K562 (cell line): ENCODE data around the gene MCC. TPM values are rescaled to one million over a fixed set of nuclear protein-coding genes. Genes with fewer than 3 reads are reported as not detected.

ENCODE experiments used
- ATAC-seq: fragments of 200-7000 bp; cut with Tn5 transposase; 3 replicates; pipeline ENCODE4 v1.9.1; 2020; ENCODE audit warnings: moderate library complexity
- BruUV-seq: library from RNA; stranded (reverse); fragments of 400-500 nt; replicated peaks from 2 replicates; lab custom pipeline; 2021; lab: Mats Ljungman, UMichigan
- CTCF ChIA-PET: fragments of 300-600 bp; formaldehyde crosslinking; extraction: SDS; loops from one replicate; lab custom pipeline; 2021; ENCODE audit warnings: low intra/inter-chr PET ratio; lab: Yijun Ruan, JAX
- POLR2A ChIA-PET: fragments of 300-600, 350-650 bp; sonication (Branson Sonifier 250); formaldehyde crosslinking; extraction: SDS; loops from one replicate; lab custom pipeline; 2021; ENCODE audit warnings: antibody characterized with exemption, inconsistent platforms; lab: Yijun Ruan, JAX
- DNase-seq, 4 experiments: peaks; one replicate each; pipeline versions ENCODE4 v3.0.0 to v3.0.0-alpha.2; 2011 to 2018; ENCODE audit warnings: low spot score in 3 of 4, mixed read lengths in 3 of 4; ENCODE audit errors: extremely low read depth in 1 of 4
- FAIRE-seq: peaks from 2 replicates; lab custom pipeline; 2011; peaks lifted over from hg19 to GRCh38; lab: Jason Lieb, UNC
- H2AFZ ChIP-seq: 2 replicates; pipeline ENCODE4 v1.6.0; 2011; ENCODE audit warnings: low read depth, low read length, control low read depth, inconsistent platforms
- H3K27ac ChIP-seq: fragments of 200-600 bp; 3 replicates; pipeline ENCODE4 v1.8.0; 2011; ENCODE audit warnings: low read depth, mild to moderate bottlenecking, control low read depth, inconsistent platforms, low read length, moderate library complexity, mixed read lengths; ENCODE audit errors: extremely low read depth
- H3K27me3 ChIP-seq, 2 experiments: fragments of 300-600 bp in 1 of 2; 2 replicates in 1 of 2; 3 replicates in 1 of 2; pipeline versions ENCODE4 v1.6.0 to v1.8.0; 2011; ENCODE audit warnings: inconsistent platforms in 2 of 2, low read length in 2 of 2, mild to moderate bottlenecking in 1 of 2, mixed read lengths in 1 of 2, moderate library complexity in 1 of 2; ENCODE audit not compliant: control insufficient read depth in 2 of 2, insufficient read depth in 2 of 2
- H3K36me3 ChIP-seq: fragments of 300-600 bp; 3 replicates; pipeline ENCODE4 v1.8.0; 2011; ENCODE audit warnings: mild to moderate bottlenecking, low read length, inconsistent platforms; ENCODE audit not compliant: control insufficient read depth, insufficient read depth
- H3K4me1 ChIP-seq, 2 experiments: fragments of 200-600 bp in 1 of 2; replicated peaks in 1 of 2; 2 replicates in 1 of 2; 3 replicates in 1 of 2; pipeline versions ENCODE4 v1.5.1 to v1.8.0; 2011; ENCODE audit warnings: inconsistent platforms in 2 of 2, low read length in 2 of 2, mild to moderate bottlenecking in 1 of 2, mixed read lengths in 1 of 2, moderate library complexity in 1 of 2; ENCODE audit not compliant: control insufficient read depth in 2 of 2, insufficient read depth in 2 of 2
- H3K4me2 ChIP-seq: 2 replicates; pipeline ENCODE4 v1.6.1; 2011; ENCODE audit warnings: low read length, control low read depth, inconsistent platforms, mixed read lengths; ENCODE audit not compliant: insufficient read depth
- H3K4me3 ChIP-seq: fragments of 200-600 bp; sonication (generic), shearing (Covaris generic); 2 replicates; pipeline ENCODE4 v1.5.1; 2016; ENCODE audit warnings: control low read depth, inconsistent platforms
- H3K79me2 ChIP-seq: fragments of 200-600 bp; 3 replicates; pipeline ENCODE4 v1.8.0; 2011; ENCODE audit warnings: low read length, inconsistent platforms; ENCODE audit not compliant: control insufficient read depth, insufficient read depth
- H3K9ac ChIP-seq, 2 experiments: 2 replicates each; pipeline versions ENCODE4 v1.6.0 to v1.6.1; 2011; ENCODE audit warnings: low read depth in 2 of 2, low read length in 2 of 2, control low read depth in 1 of 2, inconsistent platforms in 1 of 2, mild to moderate bottlenecking in 1 of 2, mixed read lengths in 1 of 2; ENCODE audit not compliant: insufficient read depth in 1 of 2
- H3K9me1 ChIP-seq: one replicate; pipeline ENCODE4 v1.6.0; 2011; ENCODE audit warnings: inconsistent platforms, mild to moderate bottlenecking, low read length, moderate library complexity; ENCODE audit not compliant: control insufficient read depth, insufficient read depth
- H3K9me3 ChIP-seq: replicated peaks from 2 replicates; pipeline ENCODE4 v1.5.1; 2011; ENCODE audit warnings: low read depth, low read length, inconsistent platforms; ENCODE audit not compliant: control insufficient read depth, insufficient read depth
- H4K20me1 ChIP-seq: replicated peaks from 2 replicates; pipeline ENCODE4 v1.6.1; 2011; ENCODE audit warnings: low read length, inconsistent platforms, mixed read lengths; ENCODE audit not compliant: control insufficient read depth, insufficient read depth
- C11orf30 ChIP-seq: fragments of 450-650 bp; IDR thresholded peaks from 2 replicates; pipeline ENCODE4 v1.6.1; 2016; ENCODE audit warnings: low read depth, mild to moderate bottlenecking
- FOSL1 ChIP-seq: fragments of 200-800 bp; sonication (Bioruptor generic); conservative IDR thresholded peaks from 2 replicates; pipeline ENCODE4 v1.6.1; 2016; ENCODE audit warnings: missing genetic modification characterization, missing compliant biosample characterization
- SAFB ChIP-seq: fragments of 200-400 bp; formaldehyde crosslinking; IDR thresholded peaks from 2 replicates; pipeline ENCODE4 v1.6.1; 2017; ENCODE audit warnings: low read depth, low read length, borderline replicate concordance
- WGBS: fragments of 100-300 bp; shearing (Covaris generic); methylation state at CpG from one replicate; pipeline ENCODE4 v1.1.6; 2016; ENCODE audit warnings: low coverage, mixed read lengths; ENCODE audit not compliant: insufficient coverage; ENCODE audit errors: missing lambda C conversion rate; 5-methylcytosine and 5-hydroxymethylcytosine counted together
- in situ Hi-C: fragments of 300-500 bp; cut with MboI; formaldehyde crosslinking; loops from 4 replicates; pipeline ENCODE4 v1.15.0; 2018; ENCODE audit warnings: inconsistent platforms, mixed read lengths
- intact Hi-C: fragments of 100-400 bp; cut with micrococcal nuclease; formaldehyde crosslinking; loops from 2 replicates; pipeline ENCODE4 v1.14.2; 2022
- polyA plus RNA-seq, 8 experiments: library from polyadenylated mRNA; depleted of rRNA in 4 of 8; stranded (reverse) in 5 of 8; unstranded in 3 of 8; fragments of >200 nt; fragmentation: Nextera tagmentation in 2 of 8; fragmentation: Illumina TruSeq in 1 of 8; extraction: Ambion mirVana in 2 of 8; extraction: Trizol in 1 of 8; gene quantifications; 2 replicates each; pipeline versions ENCODE4 v1.2.1 to v1.2.3, GENCODE V29; 2011 to 2014; ENCODE audit warnings: inconsistent platforms in 1 of 8, missing spikeins in 1 of 8
- total RNA-seq, 7 experiments: library from RNA; depleted of rRNA in 6 of 7; stranded (reverse); fragments of >200 nt in 6 of 7; fragmentation: Illumina TruSeq in 2 of 7; extraction: Trizol in 2 of 7; gene quantifications; 2 replicates each; pipeline versions ENCODE4 v1.2.1 to v1.2.3, GENCODE V29; 2011 to 2021; ENCODE audit warnings: low replicate concordance in 1 of 7
- TF ChIP-seq, protein P1 (sequence below): sonication (generic); formaldehyde crosslinking; IDR thresholded peaks from 2 replicates; pipeline ENCODE4 v1.8.0; 2022; ENCODE audit warnings: missing genetic modification reagents, mild to moderate bottlenecking, moderate library complexity, borderline replicate concordance

The MCC gene
- total and polyA plus RNA-seq, 9 of the 15 experiments (the other 6 are each of a cell fraction or from before 2014, with no cell fraction given): 0.04 to 0.24 (median 0.06) TPM; not detected in 1

DNA sequence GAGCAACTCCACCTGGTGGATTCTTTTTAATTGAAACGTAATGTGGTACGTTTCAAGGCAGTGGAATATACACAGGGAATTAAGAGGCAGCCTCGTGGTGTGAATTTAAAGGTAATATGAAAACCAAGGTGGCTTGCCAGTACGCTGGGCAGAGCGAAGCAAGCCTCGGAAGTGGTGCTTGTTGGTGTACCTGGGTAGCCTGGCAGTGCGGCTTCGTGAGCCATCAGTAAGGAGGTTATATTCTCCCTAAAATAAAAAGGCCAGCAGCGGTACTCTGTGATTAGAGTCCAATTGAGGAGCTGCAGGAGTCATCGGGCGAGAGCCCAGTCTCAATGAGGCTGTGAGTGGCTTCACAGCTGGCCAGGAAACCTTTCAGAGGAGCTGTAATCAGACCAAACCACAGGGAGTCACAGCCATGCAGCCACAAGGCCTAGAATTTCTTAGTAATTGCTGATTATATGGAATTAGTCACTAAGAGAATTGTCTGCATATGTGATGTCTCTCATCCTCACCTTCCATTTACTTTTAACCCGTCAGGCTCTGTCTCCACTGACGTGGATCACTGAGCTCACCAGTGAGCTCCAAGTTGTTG lies 454.0 kb downstream of the MCC start:
- POLR2A ChIA-PET: interaction anchor here (1.3 kb wide), 1 partner anchor 9 kb away, joined by 4 read pairs; no protein-coding TSS in a partner anchor
- no peaks in the 10 kb centered on the region for H4K20me1 ChIP-seq
- H3K4me3 ChIP-seq: no peak overlapping the region
- H3K9me3 ChIP-seq: no peaks in the 10 kb centered on the region
- peaks cover 4 to 8% of the 10 kb centered on the region in 2 experiments; a peak in 4 of 5 replicates for H3K4me1 ChIP-seq
- H3K27ac ChIP-seq: no peak overlapping the region
- in situ Hi-C loops: no loop called here
- TF ChIP-seq C11orf30 (peak; percentile 32; the same call in 1 of the 2 replicates), FOSL1 (tag) (peak; percentile 65), SAFB (no peak)
- TF ChIP-seq, protein P1, sequence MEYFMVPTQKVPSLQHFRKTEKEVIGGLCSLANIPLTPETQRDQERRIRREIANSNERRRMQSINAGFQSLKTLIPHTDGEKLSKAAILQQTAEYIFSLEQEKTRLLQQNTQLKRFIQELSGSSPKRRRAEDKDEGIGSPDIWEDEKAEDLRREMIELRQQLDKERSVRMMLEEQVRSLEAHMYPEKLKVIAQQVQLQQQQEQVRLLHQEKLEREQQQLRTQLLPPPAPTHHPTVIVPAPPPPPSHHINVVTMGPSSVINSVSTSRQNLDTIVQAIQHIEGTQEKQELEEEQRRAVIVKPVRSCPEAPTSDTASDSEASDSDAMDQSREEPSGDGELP (CRISPR knock-in tag): peak; percentile 62; the same call in 1 of the 2 replicates
- TF ChIP-seq, all 486 proteins: peak for 3
- no peak; the same call in 2 of the 3 replicates for ATAC-seq
- H3K4me2 ChIP-seq: no peak overlapping the region
- 66% methylated on average over 13 of the region's 13 CpGs for WGBS
- BruUV-seq: no TSS peak
- H3K79me2 ChIP-seq: no peaks in the 10 kb centered on the region
- DNase-seq: no peak
- H2AFZ ChIP-seq: no peak overlapping the region
- CTCF ChIA-PET: no interaction called here
- intact Hi-C loops: no loop called here
- FAIRE-seq: no peak
- H3K27me3 ChIP-seq: no peaks in the 10 kb centered on the region
- no peaks in the 10 kb centered on the region for H3K9me1 ChIP-seq
- no peak overlapping the region for H3K9ac ChIP-seq
- no peaks in the 10 kb centered on the region for H3K36me3 ChIP-seq
